ENCODE results near the gene TMEM127. TPM values are rescaled to one million over a fixed set of nuclear protein-coding genes. Genes with fewer than 3 reads are reported as not detected.

Gene TMEM127
- polyA plus RNA-seq, 3 donors: 72.3 to 107 (median 78.5) TPM

DNA sequence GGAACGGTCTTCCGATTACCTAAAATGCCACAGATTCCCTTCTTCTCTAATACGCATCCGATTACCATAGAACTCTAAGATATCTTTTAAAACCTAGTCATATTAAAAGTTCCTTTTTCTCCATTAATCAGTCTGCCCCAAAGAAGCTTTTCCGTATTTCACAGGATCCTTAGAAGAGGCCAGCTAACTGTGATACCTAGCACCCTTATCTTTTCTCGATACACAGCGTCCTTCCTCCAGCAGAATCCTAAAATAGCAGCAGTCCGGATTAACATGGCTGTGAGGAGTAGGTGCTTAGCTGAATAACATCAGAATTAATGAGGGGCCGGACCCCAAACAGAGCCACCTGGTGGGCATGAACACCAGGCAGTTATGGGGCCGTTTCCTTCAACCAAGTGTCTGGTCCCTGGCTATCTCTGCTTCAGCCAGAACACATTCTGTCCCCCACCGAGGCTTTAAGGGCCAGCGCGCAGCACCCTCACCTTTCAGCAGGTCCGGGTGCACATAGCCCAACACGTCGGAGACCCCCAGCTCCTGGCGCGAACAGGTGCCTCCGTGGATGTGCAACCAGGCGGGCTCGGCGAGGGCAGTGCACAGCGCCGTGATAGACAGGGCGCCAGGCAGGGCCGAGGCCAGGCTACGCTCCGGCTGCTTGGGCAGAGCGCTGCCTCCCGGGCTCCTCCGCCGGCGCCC lies 995 bp downstream of the TMEM127 start:
- H2AFZ ChIP-seq (ENCODE audit: insufficient read depth, low read depth, low read length, poor library complexity, severe bottlenecking): peak overlapping the region; percentile 92
- 14% methylated on average over 28 of the region's 33 CpGs for WGBS (ENCODE audit: insufficient coverage)
- H3K4me1 ChIP-seq (ENCODE audit: control insufficient read depth in 1 of 2, insufficient read depth in 2 of 2, low read length in 2 of 2): peaks cover 51 to 66% of the 10 kb centered on the region in 2 donors
- Mint-ChIP-seq H3K27ac (peak overlapping the region; percentile 82 to 93 (median 87)), H3K36me3 (peaks cover 63 to 74% of the 10 kb centered on the region in 2 donors), H3K27me3 (ENCODE audit: low read depth in 3 of 3) (peaks cover 0 to 3% (median 0%) of the 10 kb centered on the region in 3 donors), H3K4me3 (peak overlapping the region; percentile 90 to 96), H3K4me1 (peaks cover 56% of the 10 kb centered on the region), H3K9me3 (no peaks in the 10 kb centered on the region)
- peaks cover 33 to 62% of the 10 kb centered on the region in 2 donors for H3K36me3 ChIP-seq (replicated peaks in 1 of 2; ENCODE audit: control insufficient read depth in 1 of 2, insufficient read depth in 2 of 2, low read length in 2 of 2)
- peak overlapping the region; percentile 95 to 98 (median 98) for H3K4me3 ChIP-seq (replicated peaks in 1 of 3; ENCODE audit: low read depth in 2 of 3, low read length in 3 of 3)
- H3K9me3 ChIP-seq (replicated peaks in 1 of 2; ENCODE audit: control insufficient read depth in 1 of 2, insufficient read depth in 1 of 2, low read length in 2 of 2): no peaks in the 10 kb centered on the region
- intact Hi-C loops (cut with micrococcal nuclease): loop anchor here (2.0 to 10.0 kb wide), 7 partner anchors 24 to 270 kb away; partner anchors contain the start of genes ANKRD36C (in 1 of the 2), DUSP2 (in 1 of the 2), SNRNP200 (in 1 of the 2) and STARD7 (in 1 of the 2)
- H3K9ac ChIP-seq (ENCODE audit: insufficient read depth, low read length, poor library complexity, severe bottlenecking): peak overlapping the region; percentile 97
- peaks cover 40% of the 10 kb centered on the region for H4K20me1 ChIP-seq (ENCODE audit: insufficient read depth, low read length)
- peak overlapping the region; percentile 41 to 97 for H3K27ac ChIP-seq (ENCODE audit: low read depth in 1 of 2, low read length in 2 of 2)
- TF ChIP-seq, protein P1, sequence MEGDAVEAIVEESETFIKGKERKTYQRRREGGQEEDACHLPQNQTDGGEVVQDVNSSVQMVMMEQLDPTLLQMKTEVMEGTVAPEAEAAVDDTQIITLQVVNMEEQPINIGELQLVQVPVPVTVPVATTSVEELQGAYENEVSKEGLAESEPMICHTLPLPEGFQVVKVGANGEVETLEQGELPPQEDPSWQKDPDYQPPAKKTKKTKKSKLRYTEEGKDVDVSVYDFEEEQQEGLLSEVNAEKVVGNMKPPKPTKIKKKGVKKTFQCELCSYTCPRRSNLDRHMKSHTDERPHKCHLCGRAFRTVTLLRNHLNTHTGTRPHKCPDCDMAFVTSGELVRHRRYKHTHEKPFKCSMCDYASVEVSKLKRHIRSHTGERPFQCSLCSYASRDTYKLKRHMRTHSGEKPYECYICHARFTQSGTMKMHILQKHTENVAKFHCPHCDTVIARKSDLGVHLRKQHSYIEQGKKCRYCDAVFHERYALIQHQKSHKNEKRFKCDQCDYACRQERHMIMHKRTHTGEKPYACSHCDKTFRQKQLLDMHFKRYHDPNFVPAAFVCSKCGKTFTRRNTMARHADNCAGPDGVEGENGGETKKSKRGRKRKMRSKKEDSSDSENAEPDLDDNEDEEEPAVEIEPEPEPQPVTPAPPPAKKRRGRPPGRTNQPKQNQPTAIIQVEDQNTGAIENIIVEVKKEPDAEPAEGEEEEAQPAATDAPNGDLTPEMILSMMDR (IDR thresholded peaks at IDR 0.05): peak; percentile 51
- H3K27me3 ChIP-seq (ENCODE audit: control insufficient read depth in 2 of 2, insufficient read depth in 2 of 2, low read length in 2 of 2): no peaks in the 10 kb centered on the region
- peaks cover 81% of the 10 kb centered on the region for H3K79me2 ChIP-seq (ENCODE audit: insufficient read depth, low read length)
- peak in 2 of 3 donors; percentile 47 to 52 for DNase-seq
- peak overlapping the region; percentile 99 for H3K4me2 ChIP-seq (replicated peaks; ENCODE audit: extremely low read depth, low read length, poor library complexity, severe bottlenecking)

DNA sequence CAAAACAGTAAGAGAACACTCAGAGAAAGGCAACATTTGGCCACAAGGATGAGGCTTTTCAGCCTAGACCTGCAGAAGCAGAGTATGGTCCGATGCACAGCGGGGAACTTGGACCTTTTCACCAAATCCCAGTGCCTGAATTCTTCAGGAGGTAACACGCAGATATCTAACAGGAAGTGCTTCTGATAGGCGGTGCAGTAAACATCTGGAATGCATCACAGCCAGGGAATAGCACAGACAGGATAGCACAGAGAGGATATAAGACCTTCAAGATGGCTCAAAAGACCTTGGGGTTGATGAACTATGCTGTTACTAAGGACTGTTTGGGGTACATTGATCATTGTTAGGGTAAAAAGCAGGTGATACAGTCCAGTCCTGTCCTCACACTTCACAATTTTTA lies 1.7 kb downstream of the TMEM127 start:
- TF ChIP-seq, protein P1 (IDR thresholded peaks at IDR 0.05): no peak
- peaks cover 64 to 74% of the 10 kb centered on the region in 2 donors for H3K36me3 Mint-ChIP-seq
- H3K27me3 Mint-ChIP-seq (ENCODE audit: low read depth in 3 of 3): peaks cover 0 to 3% (median 0%) of the 10 kb centered on the region in 3 donors
- peaks cover 40% of the 10 kb centered on the region for H4K20me1 ChIP-seq (ENCODE audit: insufficient read depth, low read length)
- 95% methylated on average over 3 of the region's 4 CpGs for WGBS (ENCODE audit: insufficient coverage)
- H3K4me3 Mint-ChIP-seq: peak overlapping the region; percentile 90 to 96
- no peaks in the 10 kb centered on the region for H3K9me3 Mint-ChIP-seq
- peaks cover 88% of the 10 kb centered on the region for H3K79me2 ChIP-seq (ENCODE audit: insufficient read depth, low read length)
- peak overlapping the region; percentile 95 to 98 (median 98) for H3K4me3 ChIP-seq (replicated peaks in 1 of 3; ENCODE audit: low read depth in 2 of 3, low read length in 3 of 3)
- peak overlapping the region; percentile 97 for H3K9ac ChIP-seq (ENCODE audit: insufficient read depth, low read length, poor library complexity, severe bottlenecking)
- DNase-seq: no peak
- H3K27ac ChIP-seq (ENCODE audit: low read depth in 1 of 2, low read length in 2 of 2): peak overlapping the region in 1 of 2 donors; percentile 97
- H3K4me2 ChIP-seq (replicated peaks; ENCODE audit: extremely low read depth, low read length, poor library complexity, severe bottlenecking): peak overlapping the region; percentile 99
- no peak overlapping the region for H2AFZ ChIP-seq (ENCODE audit: insufficient read depth, low read depth, low read length, poor library complexity, severe bottlenecking)
- H3K27ac Mint-ChIP-seq: peak overlapping the region; percentile 30 to 93 (median 85)
- H3K4me1 ChIP-seq (ENCODE audit: control insufficient read depth in 1 of 2, insufficient read depth in 2 of 2, low read length in 2 of 2): peaks cover 58 to 73% of the 10 kb centered on the region in 2 donors
- H3K4me1 Mint-ChIP-seq: peaks cover 63% of the 10 kb centered on the region
- intact Hi-C loops (cut with micrococcal nuclease): loop anchor here (2.0 to 10.0 kb wide), 5 partner anchors 23 to 269 kb away; partner anchors contain the start of genes ANKRD36C (in 1 of the 2), DUSP2 (in 1 of the 2) and STARD7 (in 1 of the 2)
- no peaks in the 10 kb centered on the region for H3K9me3 ChIP-seq (replicated peaks in 1 of 2; ENCODE audit: control insufficient read depth in 1 of 2, insufficient read depth in 1 of 2, low read length in 2 of 2)
- H3K27me3 ChIP-seq (ENCODE audit: control insufficient read depth in 2 of 2, insufficient read depth in 2 of 2, low read length in 2 of 2): no peaks in the 10 kb centered on the region
- peaks cover 27 to 62% of the 10 kb centered on the region in 2 donors for H3K36me3 ChIP-seq (replicated peaks in 1 of 2; ENCODE audit: control insufficient read depth in 1 of 2, insufficient read depth in 2 of 2, low read length in 2 of 2)

Measured in CD14-positive monocyte (primary cell).